ENCODE results near the gene UNC79. TPM values are rescaled to one million over a fixed set of nuclear protein-coding genes. Genes with fewer than 3 reads are reported as not detected.
A peak's percentile ranks its signal among the peaks of the same experiment; 100 is the strongest.
"Not testable (repeated sequence)": the region's sequence is repeated elsewhere in the genome, so short reads cannot be mapped to it uniquely, and the experiment has no call there.

Gene UNC79
- total RNA-seq, 1 donor from 2014 or later: 0.09 TPM

GRCh38 chr14:93476305-93476704, 45.6 kb downstream of the UNC79 start:
- intact Hi-C loops (cut with DNase I): no loop called here
- Histone ChIP-seq H3K9me3 (no peaks in the 10 kb centered on the region), H3K4me1 (no peaks in the 10 kb centered on the region), H3K36me3 (no peaks in the 10 kb centered on the region), H3K4me3 (no peak overlapping the region), H3K27ac (no peak overlapping the region), H3K27me3 (no peaks in the 10 kb centered on the region)
- no peak for TF ChIP-seq CTCF (IDR thresholded peaks at IDR 0.05)
- ATAC-seq (no peak), DNase-seq (no peak)

- intact Hi-C loops (cut with DNase I): not testable (repeated sequence)
Observed at GRCh38 chr14:93479074-93479473, 48.3 kb downstream of the UNC79 start.

GRCh38 chr14:93480867-93481266, 50.1 kb downstream of the UNC79 start:
- Histone ChIP-seq H3K27ac (no peak overlapping the region), H3K36me3 (no peaks in the 10 kb centered on the region), H3K27me3 (no peaks in the 10 kb centered on the region), H3K9me3 (no peaks in the 10 kb centered on the region), H3K4me1 (no peaks in the 10 kb centered on the region), H3K4me3 (no peak overlapping the region)
- ATAC-seq: no peak
- TF ChIP-seq CTCF (IDR thresholded peaks at IDR 0.05): no peak
- intact Hi-C loops (cut with DNase I): no loop called here
- no peak for DNase-seq

More at GRCh38 chr14:93479074-93479473, 48.3 kb downstream of the UNC79 start:
- not testable (repeated sequence) for H3K36me3 ChIP-seq, H3K4me1 ChIP-seq, DNase-seq, ATAC-seq, H3K9me3 ChIP-seq, H3K27me3 ChIP-seq, H3K4me3 ChIP-seq, H3K27ac ChIP-seq

GRCh38 chr14:93481758-93482157, 51.0 kb downstream of the UNC79 start:
- H3K27ac ChIP-seq: no peak overlapping the region
- H3K4me3 ChIP-seq: no peak overlapping the region
- H3K36me3 ChIP-seq: no peaks in the 10 kb centered on the region
- H3K4me1 ChIP-seq: no peaks in the 10 kb centered on the region
- H3K9me3 ChIP-seq: no peaks in the 10 kb centered on the region
- intact Hi-C loops (cut with DNase I): no loop called here
- H3K27me3 ChIP-seq: no peaks in the 10 kb centered on the region
- ATAC-seq (no peak), DNase-seq (no peak)
- TF ChIP-seq CTCF (IDR thresholded peaks at IDR 0.05): no peak

GRCh38 chr14:93490001-93490400, 59.3 kb downstream of the UNC79 start:
- Histone ChIP-seq H3K4me1 (no peaks in the 10 kb centered on the region), H3K4me3 (no peak overlapping the region), H3K27ac (no peak overlapping the region), H3K27me3 (no peaks in the 10 kb centered on the region), H3K9me3 (no peaks in the 10 kb centered on the region), H3K36me3 (no peaks in the 10 kb centered on the region)
- no peak for TF ChIP-seq CTCF (IDR thresholded peaks at IDR 0.05)
- ATAC-seq (no peak), DNase-seq (no peak)
- intact Hi-C loops (cut with DNase I): no loop called here

- no peak for TF ChIP-seq CTCF (IDR thresholded peaks at IDR 0.05)
- ATAC-seq (peak; percentile 82), DNase-seq (no peak)
- Histone ChIP-seq H3K9me3 (no peaks in the 10 kb centered on the region), H3K27me3 (no peaks in the 10 kb centered on the region), H3K36me3 (no peaks in the 10 kb centered on the region), H3K4me3 (no peak overlapping the region), H3K4me1 (no peaks in the 10 kb centered on the region), H3K27ac (no peak overlapping the region)
- intact Hi-C loops (cut with DNase I): no loop called here
Observed at GRCh38 chr14:93493054-93493453, 62.3 kb downstream of the UNC79 start.

GRCh38 chr14:93493622-93494021, 62.9 kb downstream of the UNC79 start:
- H3K27ac ChIP-seq; DNase-seq; H3K9me3 ChIP-seq; H3K4me1 ChIP-seq; H3K4me3 ChIP-seq; intact Hi-C loops (cut with DNase I); H3K36me3 ChIP-seq; H3K27me3 ChIP-seq: not testable (repeated sequence)
- peak; percentile 49 for ATAC-seq
